GM19395 (cell line): Measurements from ENCODE around the gene PSMD2.

ENCODE experiments used
- ATAC-seq: cut with Tn5 transposase; IDR thresholded peaks from one replicate; pipeline ENCODE4 v1.9.1; 2021; ENCODE audit warnings: mild to moderate bottlenecking, moderate library complexity; ENCODE audit not compliant: unreplicated experiment

PSMD2 gene

DNA sequence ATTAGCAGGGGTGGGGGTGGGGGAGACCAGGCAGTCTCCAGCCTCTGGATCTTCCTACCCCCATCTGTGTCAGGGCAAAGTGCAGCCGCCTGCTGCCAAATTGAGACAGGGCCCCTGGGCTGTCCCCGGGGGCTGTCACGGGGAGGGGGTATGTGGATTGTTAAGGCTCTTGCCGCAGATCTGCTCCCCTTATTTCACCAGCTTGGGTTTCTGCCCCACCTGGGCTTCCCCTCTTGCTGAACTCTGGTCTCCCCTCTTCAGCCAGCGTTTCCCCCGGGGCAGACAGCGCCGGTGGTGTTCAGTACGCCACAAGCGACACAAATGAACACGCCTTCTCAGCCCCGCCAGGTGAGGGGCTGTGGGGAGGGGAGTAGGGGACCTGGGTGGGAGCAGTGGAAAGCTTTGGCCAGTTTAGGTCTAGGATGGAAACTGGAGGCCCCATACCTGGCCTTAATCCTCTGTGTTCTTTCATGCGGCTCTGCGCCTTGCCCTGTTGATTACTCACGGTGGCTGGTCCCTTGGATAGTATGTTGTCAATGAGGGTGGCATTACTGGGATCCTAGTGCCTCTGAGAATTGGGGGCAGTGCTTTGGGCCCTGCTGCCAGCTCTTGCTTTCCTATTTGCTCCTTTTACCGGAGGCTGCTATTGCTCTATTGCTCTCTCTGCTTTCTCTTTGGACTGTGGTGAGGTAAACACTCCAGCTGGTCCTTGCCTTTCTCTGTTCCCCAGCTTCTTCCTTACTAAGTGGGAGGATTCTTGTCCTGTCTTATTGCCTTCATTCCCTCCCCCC lies 17.0 kb downstream of the PSMD2 start:
- no peak for ATAC-seq

DNA sequence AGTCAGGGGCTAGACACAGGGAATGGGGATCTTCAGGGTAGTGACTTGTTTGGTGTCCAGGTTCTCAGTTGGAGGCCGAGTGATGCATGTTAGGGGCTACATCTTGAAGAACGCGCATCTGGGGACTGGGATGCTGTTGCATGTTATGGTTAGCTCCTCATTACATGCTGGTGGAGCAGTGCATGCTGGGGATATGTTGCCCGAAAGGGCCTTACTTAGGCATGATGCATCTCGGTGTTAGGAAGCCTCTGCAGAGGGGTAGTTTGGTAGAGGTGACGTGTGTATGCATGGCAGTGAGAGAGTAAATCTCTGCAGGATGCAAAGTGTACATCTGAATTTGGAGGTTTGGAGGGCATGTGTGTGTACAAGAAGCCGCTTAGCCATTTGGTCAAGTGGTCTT lies 17.8 kb downstream of the PSMD2 start:
- no peak for ATAC-seq

GRCh38 chr3:184317201-184317600 lies 18.2 kb downstream of the PSMD2 start:
- no peak for ATAC-seq

DNA sequence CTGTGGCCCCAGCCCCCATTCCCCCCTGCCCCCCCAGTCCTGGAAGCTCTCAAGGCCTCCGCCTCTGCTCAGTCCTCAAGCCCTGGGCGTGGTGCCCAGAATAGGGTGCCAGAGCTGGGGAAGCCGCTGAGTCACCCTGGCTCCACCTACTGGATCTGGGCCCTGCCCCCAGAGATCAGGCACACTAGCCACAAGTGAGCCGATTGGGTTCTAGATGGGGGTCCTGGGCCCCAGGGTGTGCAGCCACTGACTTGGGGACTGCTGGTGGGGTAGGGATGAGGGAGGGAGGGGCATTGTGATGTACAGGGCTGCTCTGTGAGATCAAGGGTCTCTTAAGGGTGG lies 21.0 kb downstream of the PSMD2 start:
- no peak for ATAC-seq

DNA sequence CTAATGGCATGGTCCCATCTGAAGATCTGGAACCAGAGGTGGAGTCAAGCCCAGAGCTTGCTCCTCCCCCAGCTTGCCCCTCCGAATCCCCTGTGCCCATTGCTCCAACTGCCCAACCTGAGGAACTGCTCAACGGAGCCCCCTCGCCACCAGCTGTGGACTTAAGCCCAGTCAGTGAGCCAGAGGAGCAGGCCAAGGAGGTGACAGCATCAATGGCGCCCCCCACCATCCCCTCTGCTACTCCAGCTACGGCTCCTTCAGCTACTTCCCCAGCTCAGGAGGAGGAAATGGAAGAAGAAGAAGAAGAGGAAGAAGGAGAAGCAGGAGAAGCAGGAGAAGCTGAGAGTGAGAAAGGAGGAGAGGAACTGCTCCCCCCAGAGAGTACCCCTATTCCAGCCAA lies 22.6 kb downstream of the PSMD2 start:
- ATAC-seq, result no peak

DNA sequence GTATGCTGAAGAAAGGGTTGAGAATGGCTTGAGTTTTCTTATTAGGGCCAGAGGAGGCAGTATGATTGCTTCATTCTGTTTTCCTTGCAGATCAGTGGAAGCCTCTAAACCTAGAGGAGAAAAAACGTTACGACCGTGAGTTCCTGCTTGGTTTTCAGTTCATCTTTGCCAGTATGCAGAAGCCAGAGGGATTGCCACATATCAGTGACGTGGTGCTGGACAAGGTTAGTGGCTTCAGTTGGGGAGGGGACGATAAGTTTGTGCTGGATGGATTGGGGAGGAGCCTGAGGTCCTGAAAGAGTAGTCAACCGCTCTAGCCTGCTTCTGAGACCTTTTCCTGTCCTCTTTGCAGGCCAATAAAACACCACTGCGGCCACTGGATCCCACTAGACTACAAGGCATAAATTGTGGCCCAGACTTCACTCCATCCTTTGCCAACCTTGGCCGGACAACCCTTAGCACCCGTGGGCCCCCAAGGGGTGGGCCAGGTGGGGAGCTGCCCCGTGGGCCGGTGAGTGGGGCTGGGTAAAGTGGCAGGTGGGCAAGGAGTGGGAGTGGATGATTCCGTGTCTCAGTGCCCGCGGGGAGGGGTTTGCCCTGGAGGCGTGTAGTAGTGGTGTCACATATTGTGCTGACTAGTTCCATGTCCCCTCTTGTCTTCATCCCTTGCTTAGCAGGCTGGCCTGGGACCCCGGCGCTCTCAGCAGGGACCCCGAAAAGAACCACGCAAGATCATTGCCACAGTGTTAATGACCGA lies 23.9 kb downstream of the PSMD2 start:
- no peak for ATAC-seq

- no peak for ATAC-seq
Measured at GRCh38 chr3:184323696-184324095, 24.7 kb downstream of the PSMD2 start.

- ATAC-seq, result no peak
Measured at GRCh38 chr3:184325269-184325668, 26.2 kb downstream of the PSMD2 start.

DNA sequence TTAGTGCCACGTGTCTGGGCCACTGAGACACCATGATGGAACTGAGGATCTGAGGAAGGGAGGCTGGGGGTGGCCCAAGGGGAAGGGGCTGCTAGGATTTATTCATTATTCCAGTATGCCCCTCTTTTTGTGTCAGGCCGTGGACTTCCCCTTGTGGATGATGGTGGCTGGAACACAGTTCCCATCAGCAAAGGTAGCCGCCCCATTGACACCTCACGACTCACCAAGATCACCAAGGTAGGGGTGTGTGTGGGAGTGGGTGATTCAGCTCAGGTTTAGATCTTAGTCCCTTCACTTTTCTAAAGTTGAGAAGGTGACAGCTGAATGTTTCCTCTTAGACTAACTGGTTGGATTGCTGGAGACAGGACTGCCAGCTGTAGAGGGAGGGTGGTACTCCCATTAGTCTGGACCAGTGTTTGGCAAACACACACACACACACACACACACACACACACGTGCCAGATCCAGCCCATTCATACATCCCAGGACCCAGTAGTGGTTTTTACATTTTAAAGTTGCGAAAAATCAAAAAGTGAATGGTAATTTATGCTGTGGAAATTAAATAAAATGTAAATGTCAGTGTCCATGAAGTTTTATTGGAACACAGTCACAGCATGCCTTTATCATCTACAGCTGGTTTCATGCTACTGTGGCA lies 26.8 kb downstream of the PSMD2 start:
- no peak for ATAC-seq

- no peak for ATAC-seq
Measured at GRCh38 chr3:184327171-184327570, 28.1 kb downstream of the PSMD2 start.

GRCh38 chr3:184328516-184328915 lies 29.5 kb downstream of the PSMD2 start:
- no peak for ATAC-seq

DNA sequence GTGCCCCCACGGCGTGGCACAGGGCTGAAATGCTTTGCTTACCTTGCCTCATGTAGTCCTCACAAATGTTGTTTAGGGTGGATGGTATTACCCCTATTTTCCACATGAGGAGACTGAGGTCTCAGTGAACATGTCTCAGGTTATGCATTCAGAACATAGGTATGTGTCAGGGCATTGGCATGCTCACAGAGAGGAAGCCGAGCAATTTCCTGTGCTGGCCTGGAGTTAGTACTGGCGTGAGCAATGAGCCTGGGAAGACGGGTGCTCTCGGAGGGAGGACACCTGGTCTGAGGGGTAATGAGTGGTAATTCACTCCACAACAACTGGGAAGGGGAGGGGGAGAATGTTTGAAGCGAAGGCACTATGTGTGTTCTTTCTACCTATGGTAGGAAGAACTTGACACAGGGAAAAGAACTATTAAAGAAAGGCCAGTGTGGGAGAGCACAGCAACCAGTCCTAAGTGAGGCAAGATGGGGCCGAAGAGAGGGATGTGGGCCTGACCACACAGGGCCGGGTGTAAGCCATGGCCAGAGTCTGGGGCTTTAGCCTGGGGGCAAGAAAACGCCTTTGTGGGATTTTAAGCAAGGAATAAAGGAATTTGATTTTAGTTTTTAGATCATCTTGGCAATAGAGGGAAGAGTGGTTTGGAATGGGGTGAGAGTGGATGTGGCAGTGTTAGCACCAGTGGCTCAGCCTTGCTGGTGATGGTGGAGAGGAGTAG lies 33.5 kb downstream of the PSMD2 start:
- ATAC-seq, result no peak

DNA sequence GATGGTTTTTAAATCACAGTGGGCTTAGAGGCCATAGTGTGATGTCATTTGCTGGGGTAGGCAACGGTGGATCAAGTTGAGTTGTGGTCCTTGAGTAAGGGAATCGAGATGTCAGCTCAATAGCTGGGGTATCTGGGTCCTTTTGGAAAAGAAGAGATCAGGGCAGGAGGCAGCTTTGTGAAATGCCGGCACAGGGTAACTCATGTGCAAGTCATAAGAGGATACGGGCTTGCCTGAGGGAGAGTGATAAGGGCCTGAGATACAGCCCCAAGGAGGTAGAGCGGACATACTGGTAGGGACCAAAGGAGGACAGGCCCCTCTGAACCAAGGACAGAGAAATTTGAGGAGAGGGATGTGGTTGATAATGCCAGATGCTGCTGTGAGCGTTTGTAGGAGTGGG lies 34.1 kb downstream of the PSMD2 start:
- ATAC-seq, result no peak

DNA sequence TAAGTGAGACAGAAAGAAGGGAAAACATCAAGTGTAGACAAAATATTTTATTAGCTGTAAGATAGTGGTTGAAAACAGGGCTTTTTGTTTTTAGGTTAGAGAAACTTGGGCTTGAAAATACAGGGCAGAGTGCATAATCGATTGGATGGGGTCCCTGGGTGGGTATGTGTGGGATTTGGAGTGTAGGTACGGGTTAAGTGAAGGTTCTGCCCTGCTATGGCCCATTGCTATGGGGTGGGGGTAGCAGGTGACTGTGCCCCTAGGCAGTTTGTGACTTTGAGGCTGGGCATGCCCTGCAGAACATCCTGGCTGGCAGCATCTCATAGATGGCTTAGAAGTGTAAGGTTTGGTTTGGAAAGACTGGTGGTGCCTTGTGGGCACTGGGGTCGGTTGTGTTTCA lies 34.7 kb downstream of the PSMD2 start:
- ATAC-seq, result no peak

DNA sequence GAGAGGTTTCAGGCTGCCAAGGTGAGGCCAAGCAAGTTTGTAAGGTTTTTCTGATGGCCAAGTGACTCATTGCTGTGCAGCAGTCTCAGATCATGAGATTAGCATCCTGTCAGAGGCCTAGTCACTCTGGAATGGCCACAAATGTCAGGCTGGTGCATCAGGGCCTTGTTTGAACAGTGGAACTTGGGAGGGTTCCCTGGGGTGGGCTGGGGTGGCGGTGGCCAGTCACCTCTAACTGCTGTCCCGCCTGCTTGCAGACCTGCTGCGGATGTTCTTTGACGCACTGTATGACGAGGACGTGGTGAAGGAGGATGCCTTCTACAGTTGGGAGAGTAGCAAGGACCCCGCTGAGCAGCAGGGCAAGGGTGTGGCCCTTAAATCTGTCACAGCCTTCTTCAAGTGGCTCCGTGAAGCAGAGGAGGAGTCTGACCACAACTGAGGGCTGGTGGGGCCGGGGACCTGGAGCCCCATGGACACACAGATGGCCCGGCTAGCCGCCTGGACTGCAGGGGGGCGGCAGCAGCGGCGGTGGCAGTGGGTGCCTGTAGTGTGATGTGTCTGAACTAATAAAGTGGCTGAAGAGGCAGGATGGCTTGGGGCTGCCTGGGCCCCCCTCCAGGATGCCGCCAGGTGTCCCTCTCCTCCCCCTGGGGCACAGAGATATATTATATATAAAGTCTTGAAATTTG lies 35.6 kb downstream of the PSMD2 start:
- no peak for ATAC-seq

DNA sequence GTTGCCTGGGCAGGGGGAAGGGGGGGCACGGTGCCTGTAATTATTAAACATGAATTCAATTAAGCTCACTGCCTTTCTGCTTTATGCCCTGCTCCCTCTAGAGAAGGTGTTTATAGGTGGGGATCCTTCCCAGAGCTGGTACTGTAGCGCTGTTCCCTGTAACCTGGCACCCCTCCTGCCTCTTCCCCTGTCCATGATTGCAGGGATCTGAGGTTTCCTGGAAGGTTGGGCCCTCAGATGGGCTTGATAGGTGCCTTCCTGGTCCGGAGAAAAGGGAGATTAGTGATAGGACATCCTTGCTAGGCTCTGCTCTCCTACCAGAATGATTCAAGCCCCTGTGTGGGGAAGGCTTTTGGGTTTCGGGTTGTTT lies 36.2 kb downstream of the PSMD2 start:
- ATAC-seq, result peak; percentile 3

GRCh38 chr3:184335661-184336546 lies 36.9 kb downstream of the PSMD2 start:
- ATAC-seq, result peak; percentile 63

DNA sequence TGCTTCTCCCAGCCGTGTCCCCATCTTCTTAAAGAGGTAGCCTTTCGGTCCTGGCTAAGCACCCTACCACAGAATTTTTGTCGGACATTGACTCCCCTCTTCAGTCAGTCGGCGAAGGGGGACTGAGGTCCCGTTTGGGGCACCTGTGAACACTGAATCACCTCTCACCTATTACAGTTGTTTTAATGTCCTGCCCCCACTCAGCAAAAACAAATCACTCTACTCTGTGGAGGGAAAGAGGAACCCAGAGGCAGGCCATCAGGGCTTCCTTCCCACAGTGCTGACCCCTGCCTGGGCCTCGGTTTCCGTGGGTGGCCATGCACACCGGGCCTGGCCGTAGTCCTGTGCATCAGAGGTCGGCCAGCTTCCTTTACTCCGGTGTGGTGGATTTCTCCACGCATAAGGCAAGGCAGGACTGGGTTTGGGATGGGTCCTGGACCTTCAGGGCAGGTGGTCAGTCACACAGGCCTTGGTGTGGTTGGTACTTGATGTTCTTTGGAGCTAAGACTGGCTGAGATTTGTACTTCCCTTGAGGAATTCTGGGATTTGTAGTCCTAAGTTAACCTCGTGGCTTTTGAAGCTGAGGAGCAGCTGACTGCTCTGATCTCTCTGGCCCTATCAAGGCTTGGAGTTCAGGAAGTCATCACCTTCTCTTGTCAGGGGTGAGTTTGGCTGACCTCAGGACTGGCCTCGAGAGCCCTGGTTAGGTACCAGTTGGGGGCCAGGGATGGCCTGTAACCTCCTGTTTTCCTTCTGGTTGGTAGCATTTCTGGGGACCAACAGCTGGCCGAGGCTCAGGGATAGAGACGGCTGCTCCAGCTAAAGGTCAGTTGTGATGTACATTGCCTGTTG lies 37.7 kb downstream of the PSMD2 start:
- no peak for ATAC-seq

DNA sequence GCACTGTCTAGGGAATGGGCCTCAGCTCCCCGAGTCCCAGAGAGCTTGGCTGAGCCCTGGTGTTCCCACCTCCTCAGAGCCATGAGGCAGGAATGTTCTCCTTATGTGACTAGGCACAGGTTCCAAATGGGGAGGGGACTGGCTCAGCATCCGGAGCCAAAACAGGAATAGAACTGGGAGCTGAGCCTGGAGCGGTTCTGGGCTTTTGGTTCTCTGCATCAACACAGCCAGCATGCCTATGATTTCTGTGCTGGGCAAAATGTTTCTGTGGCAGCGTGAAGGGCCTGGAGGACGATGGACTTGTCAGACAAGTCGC lies 38.3 kb downstream of the PSMD2 start, which contains the start of gene FAM131A:
Gene FAM131A, plus strand, starts transcription at position 202 of the 316 bp plus-strand sequence. Its CDS starts 31 bp downstream, at position 233.
- no peak for ATAC-seq
